ENCODE measurements around the gene CCDC6.

Gene CCDC6

GRCh38 chr10:59901470-59901869 is 4.9 kb downstream of the CCDC6 start:
- no peak for DNase-seq (ENCODE audit: extremely low spot score)
- ChIA-PET POLR2A (no interaction called here), CTCF (interaction anchor here (1.6 to 9.6 kb wide), 2 partner anchors 30 to 36 kb away, joined by 5 to 73 read pairs; no protein-coding TSS in a partner anchor)
- TF ChIP-seq, protein P1, sequence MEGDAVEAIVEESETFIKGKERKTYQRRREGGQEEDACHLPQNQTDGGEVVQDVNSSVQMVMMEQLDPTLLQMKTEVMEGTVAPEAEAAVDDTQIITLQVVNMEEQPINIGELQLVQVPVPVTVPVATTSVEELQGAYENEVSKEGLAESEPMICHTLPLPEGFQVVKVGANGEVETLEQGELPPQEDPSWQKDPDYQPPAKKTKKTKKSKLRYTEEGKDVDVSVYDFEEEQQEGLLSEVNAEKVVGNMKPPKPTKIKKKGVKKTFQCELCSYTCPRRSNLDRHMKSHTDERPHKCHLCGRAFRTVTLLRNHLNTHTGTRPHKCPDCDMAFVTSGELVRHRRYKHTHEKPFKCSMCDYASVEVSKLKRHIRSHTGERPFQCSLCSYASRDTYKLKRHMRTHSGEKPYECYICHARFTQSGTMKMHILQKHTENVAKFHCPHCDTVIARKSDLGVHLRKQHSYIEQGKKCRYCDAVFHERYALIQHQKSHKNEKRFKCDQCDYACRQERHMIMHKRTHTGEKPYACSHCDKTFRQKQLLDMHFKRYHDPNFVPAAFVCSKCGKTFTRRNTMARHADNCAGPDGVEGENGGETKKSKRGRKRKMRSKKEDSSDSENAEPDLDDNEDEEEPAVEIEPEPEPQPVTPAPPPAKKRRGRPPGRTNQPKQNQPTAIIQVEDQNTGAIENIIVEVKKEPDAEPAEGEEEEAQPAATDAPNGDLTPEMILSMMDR (IDR thresholded peaks at IDR 0.05; ENCODE audit: control extremely low read depth, extremely low read depth, low read depth, missing control alignments) = no peak

DNA sequence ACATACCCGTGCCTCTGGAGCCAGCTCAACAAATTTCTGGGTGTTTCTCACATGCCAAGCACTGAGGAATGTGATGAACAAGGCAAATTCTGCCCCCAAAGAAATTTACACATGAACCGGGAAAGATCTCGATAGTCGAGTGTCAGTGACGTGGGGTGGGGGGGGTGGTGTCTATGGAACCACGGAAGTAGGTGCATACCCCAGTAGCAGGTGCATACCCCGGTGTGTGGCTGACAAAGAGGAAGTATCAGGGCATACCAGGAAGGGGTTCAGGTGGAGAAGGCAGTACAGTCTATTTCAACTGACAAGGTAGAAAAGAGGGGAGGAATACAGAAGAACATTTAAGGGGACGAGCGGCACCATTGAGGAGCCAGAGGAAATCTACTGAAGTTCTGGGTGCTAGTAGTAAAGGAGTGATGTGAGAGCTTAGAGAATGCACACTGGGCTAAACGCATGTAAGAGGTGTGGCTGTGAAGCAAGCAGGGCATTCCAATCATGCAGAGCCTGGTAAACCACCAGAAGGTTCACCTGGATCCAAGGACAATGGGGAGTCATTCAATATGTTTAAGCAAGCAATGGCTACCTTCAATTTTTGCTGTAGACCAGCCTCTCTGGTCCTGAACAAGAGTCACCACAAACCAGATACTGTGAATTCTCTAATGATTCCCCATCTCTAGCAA is 6.2 kb downstream of the CCDC6 start:
- ChIA-PET CTCF (interaction anchor here (1.9 to 9.6 kb wide), 2 partner anchors 12 to 34 kb away, joined by 8 to 73 read pairs; no protein-coding TSS in a partner anchor), POLR2A (no interaction called here)
- no peak for DNase-seq (ENCODE audit: extremely low spot score)
- TF ChIP-seq, protein P1 (IDR thresholded peaks at IDR 0.05; ENCODE audit: control extremely low read depth, extremely low read depth, low read depth, missing control alignments) = no peak

GRCh38 chr10:59898125-59898835 is 8.1 kb downstream of the CCDC6 start:
- POLR2A ChIA-PET = no interaction called here
- no peak for DNase-seq (ENCODE audit: extremely low spot score)
- CTCF ChIA-PET = no interaction called here
- TF ChIP-seq, protein P1 (IDR thresholded peaks at IDR 0.05; ENCODE audit: control extremely low read depth, extremely low read depth, low read depth, missing control alignments) = no peak

DNA sequence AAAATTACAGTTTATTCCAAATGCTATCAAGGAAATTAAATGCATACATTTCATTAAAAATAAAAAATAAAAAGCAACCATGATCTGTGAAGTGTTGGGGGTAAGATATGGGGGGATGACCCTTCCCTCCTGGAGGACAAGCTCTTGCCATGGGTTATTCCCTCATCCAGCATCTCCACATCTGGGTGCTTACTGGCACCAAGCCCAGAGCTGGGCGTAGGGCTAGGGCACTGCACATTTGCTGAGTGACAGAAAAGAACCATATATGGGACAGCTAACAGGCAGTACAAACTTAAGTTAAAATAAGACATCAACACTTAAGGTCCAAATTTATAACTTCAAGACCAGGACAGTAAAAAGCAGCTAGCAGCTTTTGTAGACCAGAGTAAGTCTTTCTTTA is 10.2 kb downstream of the CCDC6 start:
- TF ChIP-seq, protein P1 (IDR thresholded peaks at IDR 0.05; ENCODE audit: control extremely low read depth, extremely low read depth, low read depth, missing control alignments) = no peak
- DNase-seq (ENCODE audit: extremely low spot score) = no peak
- ChIA-PET CTCF (interaction anchor here (1.5 to 2.1 kb wide), 2 partner anchors 10 to 31 kb away, joined by 3 to 17 read pairs; partner anchors contain the start of gene CCDC6), POLR2A (no interaction called here)

DNA sequence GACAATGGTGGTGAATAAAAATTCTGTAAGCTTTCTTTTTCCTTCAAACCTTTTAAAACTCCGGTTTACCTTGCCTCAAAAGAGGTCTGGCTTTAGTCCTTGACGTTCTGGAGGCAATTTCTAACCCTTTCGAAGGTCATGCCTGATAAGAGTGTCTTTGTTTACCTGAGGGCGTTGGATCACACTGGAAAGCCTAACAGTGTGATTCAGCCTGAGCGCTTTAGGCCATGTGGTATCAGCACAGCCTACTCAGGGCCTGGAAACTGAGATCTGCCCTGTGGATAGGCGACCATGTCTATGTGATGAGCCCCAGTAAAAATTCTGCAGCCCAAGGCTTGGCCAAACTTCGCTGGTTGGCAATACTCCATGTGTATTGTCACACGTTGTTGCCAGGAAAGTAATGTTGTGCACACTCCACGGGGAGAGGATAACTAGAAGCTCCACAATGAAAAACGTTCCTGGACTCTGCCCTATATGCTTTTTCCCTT is 10.7 kb downstream of the CCDC6 start:
- ChIA-PET CTCF (interaction anchor here (1.5 to 2.6 kb wide), 4 partner anchors 10 to 64 kb away, joined by 3 to 17 read pairs (median 5); partner anchors contain the start of gene CCDC6), POLR2A (no interaction called here)
- no peak for DNase-seq (ENCODE audit: extremely low spot score)
- TF ChIP-seq, protein P1 (IDR thresholded peaks at IDR 0.05; ENCODE audit: control extremely low read depth, extremely low read depth, low read depth, missing control alignments) = no peak

DNA sequence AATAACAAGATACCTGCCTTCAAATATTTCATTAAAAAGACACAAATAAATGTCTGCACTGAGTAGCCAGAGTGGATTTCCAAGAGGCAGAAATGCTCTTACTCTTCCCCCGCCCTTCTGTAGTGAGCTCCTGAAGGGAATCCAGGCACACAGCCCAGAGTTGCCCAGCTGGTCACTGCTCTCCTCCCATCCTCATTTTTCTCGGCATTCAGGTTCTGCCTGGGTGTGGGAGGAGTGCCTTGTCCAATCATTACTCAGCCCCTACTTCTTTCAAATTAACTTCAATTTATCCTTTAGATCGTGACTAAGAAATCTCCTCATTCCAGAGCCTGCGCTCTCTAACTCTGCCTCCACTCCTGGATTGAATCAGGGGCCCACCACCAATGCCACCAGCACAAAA is 12.2 kb downstream of the CCDC6 start:
- ChIA-PET CTCF (interaction anchor here (2.6 kb wide), 2 partner anchors 29 to 63 kb away, joined by 7 to 8 read pairs; no protein-coding TSS in a partner anchor), POLR2A (no interaction called here)
- TF ChIP-seq, protein P1 (IDR thresholded peaks at IDR 0.05; ENCODE audit: control extremely low read depth, extremely low read depth, low read depth, missing control alignments) = no peak
- no peak for DNase-seq (ENCODE audit: extremely low spot score)

All from GM10248 (cell line).